A549 (cell line): Measurements from ENCODE around the gene C10orf90. TPM values are rescaled to one million over a fixed set of nuclear protein-coding genes. Genes with fewer than 3 reads are reported as not detected.

Experiments used
- ATAC-seq, 2 experiments: fragments of 200-7000 bp in 1 of 2; fragments of >200 bp in 1 of 2; cut with Nextera tagmentation in 1 of 2; cut with Tn5 transposase in 1 of 2; 3 replicates each; pipeline versions ENCODE4 v1.8.0 to v1.9.1; 2018 to 2020; ENCODE audit warnings: mild to moderate bottlenecking in 1 of 2, moderate library complexity in 1 of 2
- CTCF ChIA-PET: fragments of 300-600 bp; sonication (Branson Sonifier 250); formaldehyde crosslinking; extraction: SDS; loops from one replicate; lab custom pipeline; 2021; ENCODE audit warnings: antibody characterized with exemption, inconsistent platforms; lab: Yijun Ruan, JAX
- POLR2A ChIA-PET: fragments of 350-600 bp; formaldehyde crosslinking; extraction: SDS; loops from one replicate; lab custom pipeline; 2021; ENCODE audit warnings: antibody characterized with exemption, inconsistent platforms; lab: Yijun Ruan, JAX
- DNase-seq, 2 experiments: peaks; one replicate each; pipeline versions ENCODE4 v3.0.0 to v3.0.0-alpha.2; 2011 to 2016; ENCODE audit warnings: low read depth in 1 of 2, low spot score in 1 of 2
- FAIRE-seq: peaks from 2 replicates; lab custom pipeline; 2011; peaks lifted over from hg19 to GRCh38; lab: Jason Lieb, UNC
- H3K27ac ChIP-seq, 2 experiments: fragments of >200 bp; sonication (Bioruptor Twin); formaldehyde crosslinking; 3 replicates each; pipeline ENCODE4 v1.5.1; 2016 to 2017
- H3K4me1 ChIP-seq: fragments of >200 bp; sonication (Bioruptor Twin); formaldehyde crosslinking; 3 replicates; pipeline ENCODE4 v1.6.1; 2016
- H3K4me2 ChIP-seq: fragments of >200 bp; sonication (Bioruptor Twin); formaldehyde crosslinking; 3 replicates; pipeline ENCODE4 v1.6.1; 2016
- H3K4me3 ChIP-seq: fragments of >200 bp; sonication (Bioruptor Twin); formaldehyde crosslinking; 3 replicates; pipeline ENCODE4 v1.5.1; 2016
- H3K9me3 ChIP-seq: fragments of >200 bp; sonication (Bioruptor Twin); formaldehyde crosslinking; 3 replicates; pipeline ENCODE4 v1.6.1; 2016
- CBX8 ChIP-seq: fragments of 200-600 bp; sonication (generic); IDR thresholded peaks from 2 replicates; pipeline ENCODE4 v1.6.1; 2016
- CEBPB ChIP-seq, 2 experiments: fragments of >200 bp in 1 of 2; sonication (Bioruptor Twin) in 1 of 2; formaldehyde crosslinking in 1 of 2; IDR thresholded peaks; 2 replicates each; pipeline ENCODE4 v1.6.1; 2012 to 2016
- CHD4 ChIP-seq: fragments of 200-600 bp; sonication (generic); IDR thresholded peaks from 2 replicates; pipeline ENCODE4 v1.6.1; 2016; ENCODE audit warnings: antibody characterized with exemption, mild to moderate bottlenecking, borderline replicate concordance
- ESRRA ChIP-seq: fragments of 150-350 bp; IDR thresholded peaks from 2 replicates; pipeline ENCODE4 v1.6.1; 2014; ENCODE audit warnings: mild to moderate bottlenecking, low read length, borderline replicate concordance
- HEYL ChIP-seq: fragments of 250-450 bp; sonication (Bioruptor Pico); IDR thresholded peaks from 2 replicates; pipeline ENCODE4 v1.8.0; 2021; ENCODE audit warnings: mild to moderate bottlenecking, moderate library complexity
- HMGXB4 ChIP-seq: fragments of 250-450 bp; sonication (Bioruptor Pico); IDR thresholded peaks from 2 replicates; pipeline ENCODE4 v1.5.0; 2021; ENCODE audit warnings: mild to moderate bottlenecking, moderate library complexity, borderline replicate concordance
- HOXA7 ChIP-seq: fragments of 250-450 bp; sonication (Bioruptor Pico); IDR thresholded peaks from 2 replicates; pipeline ENCODE4 v1.5.0; 2020; ENCODE audit warnings: mild to moderate bottlenecking, moderate library complexity
- HOXB13 ChIP-seq: fragments of 250-450 bp; sonication (Bioruptor Pico); IDR thresholded peaks from 2 replicates; pipeline ENCODE4 v1.5.0; 2020; ENCODE audit warnings: low read depth, mild to moderate bottlenecking, moderate library complexity
- JUNB ChIP-seq: fragments of >200 bp; sonication (Bioruptor Twin); formaldehyde crosslinking; IDR thresholded peaks from 2 replicates; pipeline ENCODE4 v1.6.1; 2016
- KDM5A ChIP-seq: fragments of 200-600 bp; sonication (generic); IDR thresholded peaks from 2 replicates; pipeline ENCODE4 v1.6.1; 2016; ENCODE audit warnings: antibody characterized with exemption, mild to moderate bottlenecking
- MAZ ChIP-seq: fragments of 150-350 bp; IDR thresholded peaks from 2 replicates; pipeline ENCODE4 v1.6.1; 2014; ENCODE audit warnings: antibody characterized with exemption, low read depth, low read length, borderline replicate concordance
- NPAS2 ChIP-seq: fragments of 250-450 bp; sonication (Bioruptor Pico); IDR thresholded peaks from 2 replicates; pipeline ENCODE4 v1.8.0; 2022; ENCODE audit warnings: mild to moderate bottlenecking, moderate library complexity, borderline replicate concordance
- NR3C1 ChIP-seq: fragments of >200 bp; sonication (Bioruptor Twin); formaldehyde crosslinking; IDR thresholded peaks from 3 replicates; pipeline ENCODE4 v1.6.1; 2017
- RARB ChIP-seq: fragments of 250-450 bp; sonication (Bioruptor Pico); IDR thresholded peaks from 2 replicates; pipeline ENCODE4 v1.8.0; 2021; ENCODE audit warnings: mild to moderate bottlenecking, moderate library complexity
- RCOR1 ChIP-seq: fragments of 150-350 bp; IDR thresholded peaks from 2 replicates; pipeline ENCODE4 v1.6.1; 2014; ENCODE audit warnings: antibody characterized with exemption, low read length, low read depth
- RFX5 ChIP-seq: fragments of 450-650 bp; IDR thresholded peaks from 2 replicates; pipeline ENCODE4 v1.7.1; 2014; ENCODE audit warnings: antibody characterized with exemption, mild to moderate bottlenecking, moderate library complexity
- TFCP2L1 ChIP-seq: fragments of 250-450 bp; sonication (Bioruptor Pico); IDR thresholded peaks from 2 replicates; pipeline ENCODE4 v1.5.0; 2021; ENCODE audit warnings: mild to moderate bottlenecking
- TP53 ChIP-seq: fragments of 250-450 bp; sonication (Bioruptor Pico); IDR thresholded peaks from 2 replicates; pipeline ENCODE4 v1.5.0; 2021; ENCODE audit warnings: mild to moderate bottlenecking, moderate library complexity
- ZC3H11A ChIP-seq: fragments of 450-650 bp; IDR thresholded peaks from 2 replicates; pipeline ENCODE4 v1.6.1; 2014; ENCODE audit warnings: antibody characterized with exemption, mild to moderate bottlenecking
- ZFP36 ChIP-seq: fragments of 450-650 bp; IDR thresholded peaks from 2 replicates; pipeline ENCODE4 v1.6.1; 2014; ENCODE audit warnings: borderline replicate concordance; ENCODE audit not compliant: partially characterized antibody
- WGBS: methylation state at CpG from one replicate; pipeline ENCODE4 v1.1.6; 2017; ENCODE audit errors: missing lambda C conversion rate; 5-methylcytosine and 5-hydroxymethylcytosine counted together
- polyA plus RNA-seq, 4 experiments: library from polyadenylated mRNA; depleted of rRNA in 3 of 4; stranded (reverse); fragments of >200 nt; fragmentation: RNase III in 1 of 4; extraction: RNeasy Plus Mini Kit Qiagen cat#74134 plus additional on column Dnase treatment in 1 of 4; gene quantifications; 2 replicates in 3 of 4; 3 replicates in 1 of 4; pipeline ENCODE4 v1.2.3, GENCODE V29; 2011 to 2017
- TF ChIP-seq, protein P1 (sequence below): fragments of >200 bp; sonication (Bioruptor Twin); formaldehyde crosslinking; IDR thresholded peaks from 3 replicates; pipeline ENCODE4 v1.6.1; 2016
- TF ChIP-seq, protein P2 (sequence below): fragments of >200 bp; sonication (Bioruptor Twin); formaldehyde crosslinking; IDR thresholded peaks from 3 replicates; pipeline ENCODE4 v1.5.1; 2016
- TF ChIP-seq, protein P3 (sequence below): IDR thresholded peaks from 2 replicates; pipeline ENCODE4 v1.6.1; 2012
- TF ChIP-seq, protein P4 (sequence below): IDR thresholded peaks from 2 replicates; pipeline ENCODE4 v1.6.1; 2012

C10orf90 gene
- polyA plus RNA-seq, 2 of the 4 experiments (the other 2 are of a cell fraction) = 0.70 to 2.0 TPM

DNA sequence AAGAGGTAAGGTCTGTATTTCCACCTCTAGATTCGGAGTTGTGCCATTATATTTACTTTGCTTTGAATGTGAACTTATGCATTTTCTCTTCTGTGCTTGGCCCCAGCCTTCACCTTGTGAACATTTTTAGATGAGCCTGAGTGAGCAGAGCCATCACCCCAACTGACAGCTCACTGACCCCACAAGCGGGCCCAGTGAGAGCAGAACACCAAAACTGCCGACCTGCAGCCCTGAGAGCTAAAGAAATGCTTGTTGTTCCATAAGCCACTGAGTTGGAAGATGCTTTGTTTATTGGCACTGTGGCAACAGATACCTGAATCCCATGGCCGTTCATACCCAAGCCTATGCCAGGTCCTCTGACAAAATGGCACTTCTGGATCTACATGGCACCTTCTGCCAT lies 37.8 kb downstream of the C10orf90 start:
- DNase-seq (no peak), ATAC-seq (no peak), FAIRE-seq (no peak)
- Histone ChIP-seq H3K4me1 (no peaks in the 10 kb centered on the region), H3K4me3 (no peak overlapping the region), H3K9me3 (no peaks in the 10 kb centered on the region), H3K4me2 (no peak overlapping the region), H3K27ac (no peak overlapping the region)
- WGBS = 8% methylated on average over 4 of the region's 4 CpGs
- ChIA-PET POLR2A (no interaction called here), CTCF (no interaction called here)
- TF ChIP-seq, protein P1, sequence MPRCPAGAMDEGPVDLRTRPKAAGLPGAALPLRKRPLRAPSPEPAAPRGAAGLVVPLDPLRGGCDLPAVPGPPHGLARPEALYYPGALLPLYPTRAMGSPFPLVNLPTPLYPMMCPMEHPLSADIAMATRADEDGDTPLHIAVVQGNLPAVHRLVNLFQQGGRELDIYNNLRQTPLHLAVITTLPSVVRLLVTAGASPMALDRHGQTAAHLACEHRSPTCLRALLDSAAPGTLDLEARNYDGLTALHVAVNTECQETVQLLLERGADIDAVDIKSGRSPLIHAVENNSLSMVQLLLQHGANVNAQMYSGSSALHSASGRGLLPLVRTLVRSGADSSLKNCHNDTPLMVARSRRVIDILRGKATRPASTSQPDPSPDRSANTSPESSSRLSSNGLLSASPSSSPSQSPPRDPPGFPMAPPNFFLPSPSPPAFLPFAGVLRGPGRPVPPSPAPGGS = no peak
- TF ChIP-seq KDM5A = no peak
- TF ChIP-seq NR3C1 = no peak
- TF ChIP-seq TFCP2L1 = no peak
- no peak for TF ChIP-seq ZFP36
- TF ChIP-seq RCOR1 = no peak
- no peak for TF ChIP-seq RFX5

DNA sequence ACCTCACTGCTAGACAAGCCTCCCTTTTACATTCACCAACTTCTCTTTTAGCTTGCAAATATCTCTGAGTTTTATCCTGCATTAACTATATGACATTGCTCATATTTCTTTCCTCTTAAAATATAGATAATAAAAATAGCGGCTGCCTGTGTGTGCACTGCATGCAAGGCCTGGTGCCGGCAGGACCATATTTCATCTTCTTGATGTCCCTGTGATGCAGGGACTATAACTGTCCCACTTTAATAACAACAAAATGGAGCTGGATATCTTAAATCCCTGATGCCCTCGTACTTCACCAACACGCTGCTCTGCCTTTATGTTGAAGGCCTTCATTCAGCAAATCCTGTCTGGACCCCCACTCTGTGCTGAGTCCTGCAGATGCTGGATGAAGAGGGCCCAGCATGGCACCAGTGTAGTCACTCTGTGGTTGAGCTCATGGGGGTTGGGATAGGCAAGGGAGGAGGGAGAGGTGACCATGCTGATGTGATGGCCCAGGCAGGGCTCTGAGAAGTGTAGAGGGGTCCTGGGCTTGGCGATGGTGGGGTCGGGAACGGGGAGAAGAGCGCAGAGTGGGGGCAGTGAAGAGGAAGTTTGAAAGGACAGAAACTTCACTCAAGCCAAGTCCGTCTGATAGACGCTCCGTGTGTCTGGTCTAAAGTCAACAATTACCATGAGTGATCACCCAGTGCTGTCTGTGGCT lies 40.4 kb downstream of the C10orf90 start:
- no peak for TF ChIP-seq ESRRA
- TF ChIP-seq, protein P2, sequence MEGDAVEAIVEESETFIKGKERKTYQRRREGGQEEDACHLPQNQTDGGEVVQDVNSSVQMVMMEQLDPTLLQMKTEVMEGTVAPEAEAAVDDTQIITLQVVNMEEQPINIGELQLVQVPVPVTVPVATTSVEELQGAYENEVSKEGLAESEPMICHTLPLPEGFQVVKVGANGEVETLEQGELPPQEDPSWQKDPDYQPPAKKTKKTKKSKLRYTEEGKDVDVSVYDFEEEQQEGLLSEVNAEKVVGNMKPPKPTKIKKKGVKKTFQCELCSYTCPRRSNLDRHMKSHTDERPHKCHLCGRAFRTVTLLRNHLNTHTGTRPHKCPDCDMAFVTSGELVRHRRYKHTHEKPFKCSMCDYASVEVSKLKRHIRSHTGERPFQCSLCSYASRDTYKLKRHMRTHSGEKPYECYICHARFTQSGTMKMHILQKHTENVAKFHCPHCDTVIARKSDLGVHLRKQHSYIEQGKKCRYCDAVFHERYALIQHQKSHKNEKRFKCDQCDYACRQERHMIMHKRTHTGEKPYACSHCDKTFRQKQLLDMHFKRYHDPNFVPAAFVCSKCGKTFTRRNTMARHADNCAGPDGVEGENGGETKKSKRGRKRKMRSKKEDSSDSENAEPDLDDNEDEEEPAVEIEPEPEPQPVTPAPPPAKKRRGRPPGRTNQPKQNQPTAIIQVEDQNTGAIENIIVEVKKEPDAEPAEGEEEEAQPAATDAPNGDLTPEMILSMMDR = no peak
- no peak for TF ChIP-seq HOXB13 (CRISPR knock-in tag)
- 29% methylated on average over 11 of the region's 11 CpGs for WGBS

DNA sequence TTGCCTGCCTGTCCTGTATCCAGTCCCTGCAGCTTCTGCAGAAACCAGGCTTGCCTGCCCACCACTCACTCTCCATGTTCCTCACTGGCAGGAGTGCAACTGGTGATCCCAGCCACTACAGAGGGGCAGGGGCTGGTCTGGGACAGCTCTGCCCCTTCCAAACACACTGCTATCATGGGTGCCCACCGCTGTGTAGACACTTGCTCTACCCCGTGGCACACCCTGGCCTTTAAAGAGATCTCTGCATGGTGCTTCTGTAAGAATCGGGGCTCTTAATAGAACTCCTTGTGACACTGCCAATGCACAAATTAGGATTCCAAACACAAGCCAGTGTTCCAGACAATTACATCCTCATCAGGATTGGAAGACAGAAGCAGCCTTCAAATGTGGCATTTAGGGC lies 41.7 kb downstream of the C10orf90 start:
- H3K4me3 ChIP-seq = no peak overlapping the region
- ChIA-PET CTCF (no interaction called here), POLR2A (no interaction called here)
- FAIRE-seq = no peak
- no peak for ATAC-seq
- WGBS = 10% methylated on average over 3 of the region's 3 CpGs
- no peaks in the 10 kb centered on the region for H3K4me1 ChIP-seq
- no peak overlapping the region for H3K4me2 ChIP-seq
- TF ChIP-seq HOXA7 (CRISPR knock-in tag) (no peak), CBX8 (no peak), ZFP36 (no peak), MAZ (no peak), TP53 (CRISPR knock-in tag) (no peak), HMGXB4 (CRISPR knock-in tag) (no peak), HEYL (CRISPR knock-in tag) (no peak), ZC3H11A (no peak), JUNB (no peak), ESRRA (no peak), CEBPB (IDR thresholded peaks at IDR 0.05) (no peak), RFX5 (no peak), CHD4 (no peak), RARB (no peak), NPAS2 (CRISPR knock-in tag) (no peak), KDM5A (no peak)
- TF ChIP-seq, protein P3, sequence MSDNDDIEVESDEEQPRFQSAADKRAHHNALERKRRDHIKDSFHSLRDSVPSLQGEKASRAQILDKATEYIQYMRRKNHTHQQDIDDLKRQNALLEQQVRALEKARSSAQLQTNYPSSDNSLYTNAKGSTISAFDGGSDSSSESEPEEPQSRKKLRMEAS = no peak
- TF ChIP-seq, protein P1 = no peak
- TF ChIP-seq, protein P4, sequence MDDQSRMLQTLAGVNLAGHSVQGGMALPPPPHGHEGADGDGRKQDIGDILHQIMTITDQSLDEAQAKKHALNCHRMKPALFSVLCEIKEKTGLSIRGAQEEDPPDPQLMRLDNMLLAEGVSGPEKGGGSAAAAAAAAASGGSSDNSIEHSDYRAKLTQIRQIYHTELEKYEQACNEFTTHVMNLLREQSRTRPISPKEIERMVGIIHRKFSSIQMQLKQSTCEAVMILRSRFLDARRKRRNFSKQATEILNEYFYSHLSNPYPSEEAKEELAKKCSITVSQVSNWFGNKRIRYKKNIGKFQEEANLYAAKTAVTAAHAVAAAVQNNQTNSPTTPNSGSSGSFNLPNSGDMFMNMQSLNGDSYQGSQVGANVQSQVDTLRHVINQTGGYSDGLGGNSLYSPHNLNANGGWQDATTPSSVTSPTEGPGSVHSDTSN = no peak
- TF ChIP-seq, all 56 proteins: peak for 0
- DNase-seq = no peak
- H3K9me3 ChIP-seq = no peaks in the 10 kb centered on the region
- no peak overlapping the region for H3K27ac ChIP-seq

More for the DNA sequence above, 40.4 kb downstream of the C10orf90 start:
- DNase-seq (no peak), FAIRE-seq (no peak), ATAC-seq (no peak)
- H3K9me3 ChIP-seq = no peaks in the 10 kb centered on the region
- ChIA-PET CTCF (interaction anchor here (1.6 kb wide), 1 partner anchor 119 kb away, joined by 3 read pairs; no protein-coding TSS in a partner anchor), POLR2A (no interaction called here)
- no peak overlapping the region for H3K4me2 ChIP-seq
- H3K27ac ChIP-seq = no peak overlapping the region
- H3K4me3 ChIP-seq = no peak overlapping the region
- no peaks in the 10 kb centered on the region for H3K4me1 ChIP-seq
